GM21723 (cell line): Measurements from ENCODE around the gene ARHGEF12.
A peak's percentile ranks its signal among the peaks of the same experiment; 100 is the strongest.

Experiments used
- ATAC-seq: cut with Tn5 transposase; IDR thresholded peaks from one replicate; pipeline ENCODE4 v1.9.1; 2021; ENCODE audit warnings: mild to moderate bottlenecking, moderate library complexity; ENCODE audit not compliant: unreplicated experiment

Gene ARHGEF12, protein sequence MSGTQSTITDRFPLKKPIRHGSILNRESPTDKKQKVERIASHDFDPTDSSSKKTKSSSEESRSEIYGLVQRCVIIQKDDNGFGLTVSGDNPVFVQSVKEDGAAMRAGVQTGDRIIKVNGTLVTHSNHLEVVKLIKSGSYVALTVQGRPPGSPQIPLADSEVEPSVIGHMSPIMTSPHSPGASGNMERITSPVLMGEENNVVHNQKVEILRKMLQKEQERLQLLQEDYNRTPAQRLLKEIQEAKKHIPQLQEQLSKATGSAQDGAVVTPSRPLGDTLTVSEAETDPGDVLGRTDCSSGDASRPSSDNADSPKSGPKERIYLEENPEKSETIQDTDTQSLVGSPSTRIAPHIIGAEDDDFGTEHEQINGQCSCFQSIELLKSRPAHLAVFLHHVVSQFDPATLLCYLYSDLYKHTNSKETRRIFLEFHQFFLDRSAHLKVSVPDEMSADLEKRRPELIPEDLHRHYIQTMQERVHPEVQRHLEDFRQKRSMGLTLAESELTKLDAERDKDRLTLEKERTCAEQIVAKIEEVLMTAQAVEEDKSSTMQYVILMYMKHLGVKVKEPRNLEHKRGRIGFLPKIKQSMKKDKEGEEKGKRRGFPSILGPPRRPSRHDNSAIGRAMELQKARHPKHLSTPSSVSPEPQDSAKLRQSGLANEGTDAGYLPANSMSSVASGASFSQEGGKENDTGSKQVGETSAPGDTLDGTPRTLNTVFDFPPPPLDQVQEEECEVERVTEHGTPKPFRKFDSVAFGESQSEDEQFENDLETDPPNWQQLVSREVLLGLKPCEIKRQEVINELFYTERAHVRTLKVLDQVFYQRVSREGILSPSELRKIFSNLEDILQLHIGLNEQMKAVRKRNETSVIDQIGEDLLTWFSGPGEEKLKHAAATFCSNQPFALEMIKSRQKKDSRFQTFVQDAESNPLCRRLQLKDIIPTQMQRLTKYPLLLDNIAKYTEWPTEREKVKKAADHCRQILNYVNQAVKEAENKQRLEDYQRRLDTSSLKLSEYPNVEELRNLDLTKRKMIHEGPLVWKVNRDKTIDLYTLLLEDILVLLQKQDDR (N-terminal part only)

GRCh38 chr11:120335908-120336640 lies at the start of gene ARHGEF12:
Gene ARHGEF12 (plus strand): TSS chr11:120336413. CDS start chr11:120337244, 831 bp downstream.
- ATAC-seq, result peak; percentile 55

- no peak for ATAC-seq
Measured at GRCh38 chr11:120288021-120288420, 48.2 kb upstream of the ARHGEF12 start.

DNA sequence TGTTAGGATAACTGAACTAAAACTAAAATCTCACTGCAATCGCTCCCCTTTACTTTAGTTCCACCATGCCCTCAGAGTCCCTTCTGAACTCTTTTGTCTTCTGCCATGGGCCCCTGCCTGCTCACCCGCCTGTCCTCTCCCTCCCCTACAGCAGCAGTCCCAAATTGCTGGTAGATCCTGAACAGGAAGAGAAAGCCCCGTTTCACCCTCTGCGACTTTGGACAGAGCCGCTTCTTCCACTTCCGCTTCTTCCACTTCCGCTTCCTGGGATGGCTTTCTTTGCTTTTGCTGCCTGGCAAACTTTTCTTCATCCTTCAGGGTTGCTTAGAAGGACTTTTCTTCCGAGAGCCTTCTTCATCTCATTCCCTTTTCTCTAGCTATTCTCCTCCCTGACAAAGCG lies 46.8 kb upstream of the ARHGEF12 start:
- ATAC-seq, result no peak

GRCh38 chr11:120290956-120291355 lies 45.3 kb upstream of the ARHGEF12 start:
- no peak for ATAC-seq

DNA sequence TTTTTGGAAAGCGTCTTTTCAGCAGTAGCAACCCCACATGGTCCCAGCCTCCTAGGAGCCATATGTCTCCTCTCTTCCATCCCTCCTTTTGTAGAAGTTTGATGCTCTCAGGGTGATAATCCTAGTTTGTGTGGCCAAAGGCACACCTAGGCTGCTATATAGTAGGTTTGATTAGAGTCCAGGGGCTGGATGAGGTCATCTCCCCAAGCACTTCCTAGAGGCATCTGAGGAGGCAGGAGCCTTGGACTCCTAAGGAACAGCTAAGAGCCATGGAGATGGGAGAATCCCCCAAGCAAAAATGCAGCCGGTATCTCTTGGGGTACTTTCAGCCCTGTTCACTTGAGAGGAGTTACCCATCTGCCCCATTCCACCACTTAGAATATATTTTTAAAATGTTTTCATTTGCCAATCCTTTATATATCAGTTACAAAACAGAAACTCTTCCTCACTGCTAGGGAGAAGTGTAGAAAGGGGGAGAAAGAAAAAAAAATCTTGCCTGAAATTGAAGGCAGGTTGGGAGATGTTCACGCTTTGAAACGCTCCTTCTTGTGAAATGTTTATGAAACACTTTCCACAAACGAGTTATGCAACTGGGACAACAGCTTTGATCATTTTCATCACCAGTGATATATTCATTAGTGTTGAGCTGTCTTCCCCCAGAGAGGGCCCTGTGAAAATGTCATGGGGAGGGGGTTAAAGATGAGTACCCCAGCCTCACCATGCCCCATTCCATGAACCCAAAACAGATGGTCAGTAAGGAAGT lies 43.0 kb upstream of the ARHGEF12 start:
- ATAC-seq, result no peak

DNA sequence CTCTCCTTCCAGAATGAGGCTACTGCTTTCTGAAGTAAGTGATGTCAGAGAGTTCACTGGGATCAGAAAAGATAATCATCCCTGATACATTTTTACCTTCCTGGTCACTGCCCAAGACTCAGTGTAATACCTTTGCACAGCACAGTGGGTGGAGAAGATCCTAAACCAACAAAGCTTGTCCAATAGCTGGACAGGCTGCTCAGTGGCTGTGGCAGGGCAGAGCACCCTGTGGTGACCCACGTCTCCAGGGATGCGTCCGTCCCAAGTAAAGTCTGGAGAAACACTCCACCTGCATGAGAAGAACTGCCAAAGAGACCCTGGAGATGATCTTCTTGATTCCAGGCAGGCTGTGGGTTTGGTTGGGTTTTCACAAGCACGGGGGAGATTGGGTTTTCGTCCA lies 42.1 kb upstream of the ARHGEF12 start:
- no peak for ATAC-seq

- ATAC-seq, result no peak
Measured at GRCh38 chr11:120295099-120295498, 41.1 kb upstream of the ARHGEF12 start.

DNA sequence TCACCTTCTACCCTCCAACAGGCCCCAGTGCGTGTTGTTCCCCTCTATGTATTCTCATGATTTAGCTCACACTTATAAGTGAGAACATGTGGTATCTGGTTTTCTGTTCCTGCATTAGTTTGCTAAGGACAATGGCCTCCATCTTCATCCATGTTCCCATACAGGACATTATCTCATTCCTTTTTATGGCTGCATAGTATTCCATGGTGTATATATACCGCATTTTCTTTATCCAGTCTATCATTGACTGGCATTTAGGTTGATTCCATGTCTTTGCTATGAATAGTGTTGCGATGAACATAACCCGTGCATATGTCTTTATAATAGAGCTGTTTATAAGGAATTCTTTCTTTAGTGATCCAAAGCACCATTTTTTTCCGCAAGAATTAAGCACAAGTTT lies 39.7 kb upstream of the ARHGEF12 start:
- no peak for ATAC-seq

GRCh38 chr11:120298461-120298860 lies 37.8 kb upstream of the ARHGEF12 start:
- no peak for ATAC-seq

DNA sequence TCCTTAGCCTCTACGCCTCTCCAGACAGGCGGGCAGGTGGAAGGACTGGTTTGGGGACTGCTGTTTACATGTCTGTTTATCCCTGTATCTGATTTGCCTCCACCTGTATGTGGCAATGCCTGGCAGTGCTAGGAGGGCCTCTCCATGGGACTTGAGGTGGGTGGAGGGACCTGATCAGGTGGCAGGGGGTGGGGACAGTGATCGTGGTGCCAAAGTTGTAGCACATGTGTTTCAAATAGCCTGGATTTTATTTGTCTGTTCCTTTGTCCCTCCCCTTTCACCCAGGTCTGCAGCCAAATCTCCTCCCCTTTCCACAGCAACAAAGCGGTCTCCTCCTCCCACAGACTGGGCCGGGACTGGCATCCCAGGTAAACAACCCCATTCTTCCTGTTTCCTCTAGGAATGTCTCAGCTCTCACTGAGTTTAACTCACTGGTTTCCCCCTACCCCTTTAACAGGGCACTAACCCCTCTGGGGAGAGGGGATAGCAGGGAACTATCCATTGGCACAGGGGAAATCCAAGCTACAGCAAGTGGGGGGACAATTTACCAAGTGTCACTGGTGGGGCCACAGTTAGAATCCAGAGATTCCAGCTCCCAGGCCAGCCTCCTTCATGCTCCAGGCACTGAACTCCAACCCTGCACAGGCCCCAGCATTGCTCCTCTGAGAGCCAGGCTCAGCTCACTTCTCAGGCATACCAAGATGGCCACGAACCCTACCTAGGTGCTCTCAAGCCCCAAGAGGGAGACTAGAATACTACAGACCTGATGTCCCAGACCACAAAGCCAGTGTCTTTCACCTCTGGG lies 34.0 kb upstream of the ARHGEF12 start:
- ATAC-seq, result no peak

DNA sequence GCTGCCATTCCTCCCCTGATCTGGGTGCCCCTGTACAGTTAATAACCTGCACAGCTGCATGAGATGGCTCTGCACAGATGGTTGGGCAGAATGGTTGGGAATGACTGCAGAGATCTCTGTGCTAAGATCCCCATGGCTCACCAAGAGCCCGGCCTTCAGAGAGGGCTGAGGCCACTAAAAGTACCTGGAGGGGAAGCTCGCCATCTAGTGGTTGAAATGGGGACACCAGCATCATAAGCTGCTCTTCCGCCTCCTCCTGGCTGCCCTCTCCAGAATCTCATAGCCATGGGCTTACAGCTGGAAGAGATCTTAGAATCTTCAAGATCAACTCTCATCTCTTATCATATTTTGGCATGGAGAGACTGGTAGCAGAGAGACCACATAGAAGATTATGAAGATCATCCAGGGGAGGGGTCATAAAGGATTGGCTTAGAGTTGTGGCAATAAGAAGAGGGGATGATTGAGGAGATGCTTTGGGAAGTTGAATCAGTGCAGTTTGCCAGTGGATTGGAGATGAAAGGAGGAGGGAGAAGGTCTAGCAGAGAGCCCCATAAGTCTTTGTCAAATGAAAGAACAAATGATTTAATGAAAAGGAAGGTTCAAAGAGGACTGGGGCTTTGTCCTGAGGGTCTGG lies 33.1 kb upstream of the ARHGEF12 start:
- ATAC-seq, result peak; percentile 63

- ATAC-seq, result no peak
Measured at GRCh38 chr11:120304526-120304925, 31.7 kb upstream of the ARHGEF12 start.

- no peak for ATAC-seq
Measured at GRCh38 chr11:120305286-120305685, 30.9 kb upstream of the ARHGEF12 start.

- ATAC-seq, result no peak
Measured at GRCh38 chr11:120306519-120307242, 29.5 kb upstream of the ARHGEF12 start.

GRCh38 chr11:120307476-120307875 lies 28.7 kb upstream of the ARHGEF12 start:
- ATAC-seq, result no peak

DNA sequence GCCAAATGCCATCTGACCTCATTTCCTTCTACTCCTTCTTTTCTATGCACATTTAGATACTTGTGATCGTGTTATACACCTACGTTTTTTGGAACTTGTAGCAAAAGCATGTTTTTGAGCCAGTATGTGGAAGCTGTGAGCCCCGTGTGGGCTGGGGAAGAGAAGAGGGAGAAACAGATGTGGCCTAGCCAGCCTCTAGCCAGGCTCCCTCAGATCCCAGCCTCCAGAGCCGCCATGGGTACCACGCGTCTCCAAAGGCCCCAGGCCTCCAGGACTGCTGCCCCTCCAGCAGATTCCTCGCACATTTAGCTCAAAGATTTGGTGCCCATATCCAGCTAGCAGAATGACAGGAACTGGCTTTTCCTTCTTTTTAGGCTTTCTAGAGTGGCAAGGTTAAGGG lies 28.1 kb upstream of the ARHGEF12 start:
- no peak for ATAC-seq

- ATAC-seq, result no peak
Measured at GRCh38 chr11:120310870-120311269, 25.3 kb upstream of the ARHGEF12 start.

DNA sequence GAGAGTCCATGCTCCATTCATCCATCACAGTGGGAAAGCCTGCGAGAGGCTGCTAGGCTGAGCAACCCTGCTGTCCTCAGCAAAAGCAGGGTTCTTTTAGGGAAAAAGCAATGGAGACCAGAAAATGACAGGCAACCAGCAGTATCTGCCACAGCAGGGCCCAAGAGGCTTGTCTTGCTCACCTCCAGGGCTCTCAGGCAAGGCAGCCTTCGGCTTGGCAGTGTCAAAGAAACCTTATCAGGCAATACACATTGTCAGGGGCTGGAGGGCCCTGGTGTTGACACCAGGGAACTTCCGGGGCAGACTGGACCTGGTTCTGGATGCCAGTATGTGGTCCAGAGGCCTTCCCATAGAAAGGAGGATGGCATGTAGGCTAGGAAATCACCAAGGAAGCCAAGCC lies 21.4 kb upstream of the ARHGEF12 start:
- no peak for ATAC-seq
